ELF-1 (cell line): ENCODE data around the gene MTHFR.

Experiments
- DNase-seq: peaks from one replicate; pipeline ENCODE4 v3.0.0-alpha.2; 2016; ENCODE audit warnings: low read depth, low spot score

The MTHFR gene

GRCh38 chr1:11805422-11806306 lies at the start of gene MTHFR, which contains the start of gene CLCN6:
Gene MTHFR, minus strand, starts transcription at chr1:11805964. Its CDS starts 2,848 bp downstream, at chr1:11803116.
Gene CLCN6, plus strand, starts transcription at chr1:11806191. Its CDS starts 72 bp downstream, at chr1:11806263.
- peak; percentile 100 for DNase-seq

GRCh38 chr1:11855430-11855829 lies 49.7 kb upstream of the MTHFR start:
- no peak for DNase-seq

GRCh38 chr1:11854519-11854918 lies 48.8 kb upstream of the MTHFR start:
- no peak for DNase-seq

GRCh38 chr1:11851180-11851579 lies 45.4 kb upstream of the MTHFR start:
- no peak for DNase-seq

GRCh38 chr1:11850156-11850555 lies 44.4 kb upstream of the MTHFR start:
- DNase-seq = no peak

GRCh38 chr1:11848373-11848700 lies 42.6 kb upstream of the MTHFR start:
- DNase-seq = no peak

GRCh38 chr1:11847667-11848372 lies 42.1 kb upstream of the MTHFR start, which contains the start of gene NPPA:
Gene NPPA, minus strand, starts transcription at chr1:11847783. Its CDS starts 99 bp downstream, at chr1:11847684.
- no peak for DNase-seq

- peak; percentile 30 for DNase-seq
These were observed 40.0 kb upstream of the MTHFR start for GRCh38 chr1:11845641-11846335.

- no peak for DNase-seq
These were observed 36.6 kb upstream of the MTHFR start for GRCh38 chr1:11842154-11843041.

- no peak for DNase-seq
These were observed 35.7 kb upstream of the MTHFR start for GRCh38 chr1:11841245-11842153.

- DNase-seq = no peak
These were observed 34.3 kb upstream of the MTHFR start for GRCh38 chr1:11839727-11840705.

- DNase-seq = peak; percentile 82
These were observed 32.8 kb upstream of the MTHFR start for GRCh38 chr1:11838349-11839272.

- DNase-seq = no peak
These were observed 32.1 kb upstream of the MTHFR start for GRCh38 chr1:11837767-11838348.

- DNase-seq = no peak
These were observed 31.4 kb upstream of the MTHFR start for GRCh38 chr1:11836955-11837766.

- DNase-seq = no peak
These were observed 29.9 kb upstream of the MTHFR start for GRCh38 chr1:11835441-11836225.

- no peak for DNase-seq
These were observed 28.1 kb upstream of the MTHFR start for GRCh38 chr1:11833900-11834299.
